Calu3 (cell line): ENCODE data around the gene BRD1. TPM values are rescaled to one million over a fixed set of nuclear protein-coding genes. Genes with fewer than 3 reads are reported as not detected.

Experiments used
- BruUV-seq: library from RNA; stranded (reverse); fragments of 400-500 nt; replicated peaks from 2 replicates; lab custom pipeline; 2021; lab: Mats Ljungman, UMichigan
- CTCF ChIA-PET: fragments of 300-600 bp; sonication (Branson Sonifier 250); formaldehyde crosslinking; loops from one replicate; lab custom pipeline; 2022; ENCODE audit warnings: antibody characterized with exemption; lab: Charles Lee
- DNase-seq: peaks from one replicate; pipeline ENCODE4 v3.0.0; 2022
- H3K27ac Mint-ChIP-seq: one replicate; pipeline ENCODE4 v1.8.0; 2022; ENCODE audit warnings: mixed read lengths; ENCODE audit not compliant: unreplicated experiment
- H3K27me3 Mint-ChIP-seq: one replicate; pipeline ENCODE4 v1.8.0; 2022; ENCODE audit warnings: mixed read lengths; ENCODE audit not compliant: unreplicated experiment
- H3K36me3 Mint-ChIP-seq: one replicate; pipeline ENCODE4 v1.8.0; 2022; ENCODE audit warnings: mild to moderate bottlenecking, moderate library complexity, mixed read lengths; ENCODE audit not compliant: insufficient read depth, unreplicated experiment
- H3K4me1 Mint-ChIP-seq: one replicate; pipeline ENCODE4 v1.8.0; 2022; ENCODE audit warnings: mild to moderate bottlenecking, low read depth, mixed read lengths; ENCODE audit not compliant: unreplicated experiment
- H3K4me3 Mint-ChIP-seq: one replicate; pipeline ENCODE4 v1.8.0; 2022; ENCODE audit warnings: mild to moderate bottlenecking, low read depth, moderate library complexity, mixed read lengths; ENCODE audit not compliant: unreplicated experiment
- H3K9me3 Mint-ChIP-seq: one replicate; pipeline ENCODE4 v1.8.0; 2022; ENCODE audit warnings: low read depth, mixed read lengths; ENCODE audit not compliant: unreplicated experiment
- CTCF ChIP-seq: fragments of 200-600 bp; IDR thresholded peaks from one replicate; pipeline ENCODE4 v1.8.0; 2022; ENCODE audit warnings: antibody characterized with exemption; ENCODE audit not compliant: unreplicated experiment
- intact Hi-C: fragments of 100-400 bp; cut with micrococcal nuclease; formaldehyde crosslinking; loops from one replicate; pipeline ENCODE4 v1.10.0; 2022; ENCODE audit not compliant: unreplicated experiment
- total RNA-seq: library from RNA; stranded (reverse); gene quantifications from 2 replicates; pipeline ENCODE4 v1.2.3, GENCODE V29; 2022

BRD1 gene
- total RNA-seq, 1 experiment from 2014 or later: 41.4 TPM

- intact Hi-C loops: no loop called here
- Mint-ChIP-seq H3K9me3 (no peaks in the 10 kb centered on the region), H3K27ac (no peak overlapping the region)
Observed at GRCh38 chr22:49800408-49801238, 27.1 kb downstream of the BRD1 start.

GRCh38 chr22:49799431-49800075, 28.1 kb downstream of the BRD1 start:
- no peak for DNase-seq
- no peaks in the 10 kb centered on the region for H3K27me3 Mint-ChIP-seq
- no peak overlapping the region for H3K27ac Mint-ChIP-seq
- H3K4me3 Mint-ChIP-seq: no peak overlapping the region
- no TSS peak for BruUV-seq
- no peak for TF ChIP-seq CTCF
- no peaks in the 10 kb centered on the region for H3K4me1 Mint-ChIP-seq
- no peaks in the 10 kb centered on the region for H3K9me3 Mint-ChIP-seq
- H3K36me3 Mint-ChIP-seq: peaks cover 67% of the 10 kb centered on the region
- intact Hi-C loops: no loop called here
- CTCF ChIA-PET: no interaction called here

More at GRCh38 chr22:49800408-49801238, 27.1 kb downstream of the BRD1 start:
- BruUV-seq: no TSS peak
- Mint-ChIP-seq H3K36me3 (peaks cover 62% of the 10 kb centered on the region), H3K4me1 (no peaks in the 10 kb centered on the region), H3K4me3 (no peak overlapping the region), H3K27me3 (no peaks in the 10 kb centered on the region)
- TF ChIP-seq CTCF: no peak
- no peak for DNase-seq
- CTCF ChIA-PET: no interaction called here

GRCh38 chr22:49798486-49799151, 29.1 kb downstream of the BRD1 start:
- no peaks in the 10 kb centered on the region for H3K9me3 Mint-ChIP-seq
- H3K27ac Mint-ChIP-seq: no peak overlapping the region
- BruUV-seq: no TSS peak
- DNase-seq: no peak
- intact Hi-C loops: no loop called here
- H3K4me3 Mint-ChIP-seq: no peak overlapping the region
- no peaks in the 10 kb centered on the region for H3K27me3 Mint-ChIP-seq
- no peak for TF ChIP-seq CTCF
- peaks cover 65% of the 10 kb centered on the region for H3K36me3 Mint-ChIP-seq
- CTCF ChIA-PET: no interaction called here
- H3K4me1 Mint-ChIP-seq: no peaks in the 10 kb centered on the region

GRCh38 chr22:49797706-49798105, 30.0 kb downstream of the BRD1 start:
- peaks cover 64% of the 10 kb centered on the region for H3K36me3 Mint-ChIP-seq
- H3K27ac Mint-ChIP-seq: no peak overlapping the region
- H3K27me3 Mint-ChIP-seq: no peaks in the 10 kb centered on the region
- no peaks in the 10 kb centered on the region for H3K9me3 Mint-ChIP-seq
- CTCF ChIA-PET: no interaction called here
- no peak for DNase-seq
- H3K4me3 Mint-ChIP-seq: no peak overlapping the region
- BruUV-seq: no TSS peak
- intact Hi-C loops: no loop called here
- no peaks in the 10 kb centered on the region for H3K4me1 Mint-ChIP-seq
- TF ChIP-seq CTCF: no peak
